Chondrocyte (in vitro differentiated cells): ENCODE data around the gene C4orf17. TPM values are rescaled to one million over a fixed set of nuclear protein-coding genes. Genes with fewer than 3 reads are reported as not detected.
"Not testable (repeated sequence)": the region's sequence is repeated elsewhere in the genome, so short reads cannot be mapped to it uniquely, and the experiment has no call there.

Experiments
- DNase-seq: peaks from one replicate; pipeline ENCODE4 v3.0.0; 2021; ENCODE audit warnings: mixed read lengths, low spot score
- H3K27ac Mint-ChIP-seq: one replicate; pipeline ENCODE4 v1.8.0; 2021; ENCODE audit warnings: mild to moderate bottlenecking, moderate library complexity, mixed read lengths; ENCODE audit not compliant: unreplicated experiment
- H3K27me3 Mint-ChIP-seq: 2 replicates; pipeline ENCODE4 v1.8.0; 2021; ENCODE audit warnings: low read depth, mixed read lengths
- H3K36me3 Mint-ChIP-seq: 2 replicates; pipeline ENCODE4 v1.8.0; 2021; ENCODE audit warnings: low read depth, mixed read lengths
- H3K4me1 Mint-ChIP-seq: 2 replicates; pipeline ENCODE4 v1.8.0; 2021; ENCODE audit warnings: low read depth, mild to moderate bottlenecking, mixed read lengths
- H3K4me3 Mint-ChIP-seq: one replicate; pipeline ENCODE4 v1.8.0; 2021; ENCODE audit warnings: mild to moderate bottlenecking, moderate library complexity, mixed read lengths; ENCODE audit not compliant: unreplicated experiment
- H3K9me3 Mint-ChIP-seq: 2 replicates; pipeline ENCODE4 v1.8.0; 2021; ENCODE audit warnings: low read depth, mixed read lengths
- CTCF ChIP-seq: fragments of 200-600 bp; sonication (generic); IDR thresholded peaks from 2 replicates; pipeline ENCODE4 v1.5.0; 2021; ENCODE audit warnings: antibody characterized with exemption, mild to moderate bottlenecking, moderate library complexity
- total RNA-seq: library from RNA; stranded (reverse); gene quantifications from 3 replicates; pipeline ENCODE4 v1.2.1, GENCODE V29; 2021

Gene C4orf17
- total RNA-seq, 1 donor from 2014 or later = not detected

GRCh38 chr4:99507349-99507748, 3.5 kb upstream of the C4orf17 start:
- Mint-ChIP-seq H3K27ac (no peak overlapping the region), H3K4me1 (peaks cover 8% of the 10 kb centered on the region), H3K36me3 (no peaks in the 10 kb centered on the region), H3K27me3 (peaks cover 22% of the 10 kb centered on the region), H3K4me3 (no peak overlapping the region), H3K9me3 (peaks cover 12% of the 10 kb centered on the region)
- no peak for TF ChIP-seq CTCF
- no peak for DNase-seq

GRCh38 chr4:99507762-99508161, 3.1 kb upstream of the C4orf17 start:
- H3K4me1 Mint-ChIP-seq = peaks cover 8% of the 10 kb centered on the region
- no peaks in the 10 kb centered on the region for H3K36me3 Mint-ChIP-seq
- DNase-seq = no peak
- H3K27ac Mint-ChIP-seq = no peak overlapping the region
- peaks cover 23% of the 10 kb centered on the region for H3K27me3 Mint-ChIP-seq
- no peak for TF ChIP-seq CTCF
- no peak overlapping the region for H3K4me3 Mint-ChIP-seq
- peaks cover 12% of the 10 kb centered on the region for H3K9me3 Mint-ChIP-seq

GRCh38 chr4:99518601-99519295, 7.9 kb downstream of the C4orf17 start:
- DNase-seq = no peak
- H3K27ac Mint-ChIP-seq = no peak overlapping the region
- H3K36me3 Mint-ChIP-seq = no peaks in the 10 kb centered on the region
- no peaks in the 10 kb centered on the region for H3K9me3 Mint-ChIP-seq
- H3K27me3 Mint-ChIP-seq = peaks cover 17% of the 10 kb centered on the region
- no peaks in the 10 kb centered on the region for H3K4me1 Mint-ChIP-seq
- no peak overlapping the region for H3K4me3 Mint-ChIP-seq
- no peak for TF ChIP-seq CTCF

- no peaks in the 10 kb centered on the region for H3K36me3 Mint-ChIP-seq
- H3K27ac Mint-ChIP-seq = no peak overlapping the region
- no peaks in the 10 kb centered on the region for H3K4me1 Mint-ChIP-seq
- peaks cover 4% of the 10 kb centered on the region for H3K9me3 Mint-ChIP-seq
- peaks cover 32% of the 10 kb centered on the region for H3K27me3 Mint-ChIP-seq
- no peak for TF ChIP-seq CTCF
- H3K4me3 Mint-ChIP-seq = no peak overlapping the region
- no peak for DNase-seq
These were observed 18.4 kb downstream of the C4orf17 start for GRCh38 chr4:99529228-99529627.

- no peaks in the 10 kb centered on the region for H3K4me1 Mint-ChIP-seq
- TF ChIP-seq CTCF = no peak
- no peak overlapping the region for H3K27ac Mint-ChIP-seq
- H3K27me3 Mint-ChIP-seq = peaks cover 32% of the 10 kb centered on the region
- H3K36me3 Mint-ChIP-seq = no peaks in the 10 kb centered on the region
- DNase-seq = no peak
- H3K4me3 Mint-ChIP-seq = no peak overlapping the region
- H3K9me3 Mint-ChIP-seq = peaks cover 4% of the 10 kb centered on the region
These were observed 19.1 kb downstream of the C4orf17 start for GRCh38 chr4:99529956-99530355.

GRCh38 chr4:99534699-99535098, 23.9 kb downstream of the C4orf17 start:
- H3K4me3 Mint-ChIP-seq = not testable (repeated sequence)

More at GRCh38 chr4:99534699-99535098, 23.9 kb downstream of the C4orf17 start:
- H3K4me1 Mint-ChIP-seq, H3K9me3 Mint-ChIP-seq, DNase-seq, H3K36me3 Mint-ChIP-seq, H3K27ac Mint-ChIP-seq: not testable (repeated sequence)
- H3K27me3 Mint-ChIP-seq = peaks cover 13% of the 10 kb centered on the region
